Hepatocyte (in vitro differentiated cells): ENCODE data around the gene EIF4EBP3.

Experiments used
- CTCF ChIP-seq: fragments of 200-600 bp; sonication (generic); IDR thresholded peaks from 2 replicates; pipeline ENCODE4 v1.5.1; 2016; ENCODE audit warnings: antibody characterized with exemption, mild to moderate bottlenecking; ENCODE audit not compliant: poor library complexity
- EZH2 ChIP-seq: fragments of 200-600 bp; sonication (generic); IDR thresholded peaks from 2 replicates; pipeline ENCODE4 v1.6.1; 2016; ENCODE audit warnings: antibody characterized with exemption, mild to moderate bottlenecking, borderline replicate concordance
- EZH2phosphoT487 ChIP-seq: fragments of 200-600 bp; sonication (generic); IDR thresholded peaks from one replicate; pipeline ENCODE4 v1.6.1; 2018; ENCODE audit warnings: antibody characterized with exemption, mild to moderate bottlenecking, low read depth, moderate library complexity; ENCODE audit not compliant: unreplicated experiment, severe bottlenecking

- no peak for TF ChIP-seq CTCF
- no peak for TF ChIP-seq EZH2
- no peak for TF ChIP-seq EZH2phosphoT487
Observed at GRCh38 chr5:140524003-140524402, 23.5 kb upstream of the EIF4EBP3 start.
